ENCODE measurements around the gene NAPEPLD. TPM values are rescaled to one million over a fixed set of nuclear protein-coding genes. Genes with fewer than 3 reads are reported as not detected.

The NAPEPLD gene
- total and polyA plus RNA-seq, 2 donors (not counting 3 experiments of a cell fraction or from before 2014, with no cell fraction given) = 2.6 to 6.7 TPM

GRCh38 chr7:103129702-103130549 is 19.0 kb downstream of the NAPEPLD start:
- H3K27ac ChIP-seq (ENCODE audit: insufficient read depth, low read depth, low read length) = no peak overlapping the region
- DNase-seq (ENCODE audit: low read depth, low spot score) = peak; percentile 25
- dilution Hi-C loops (cut with MboI; ENCODE audit: extremely low pct_ligation_motif_present, low sequenced_read_pairs) (no loop called here), intact Hi-C loops (cut with micrococcal nuclease) (no loop called here)
- H3K9me3 ChIP-seq (replicated peaks; ENCODE audit: control insufficient read depth, insufficient read depth, low read length) = no peaks in the 10 kb centered on the region
- H3K4me3 ChIP-seq (replicated peaks in 1 of 3; ENCODE audit: insufficient read depth in 1 of 3, low read depth in 1 of 3, low read length in 3 of 3) = no peak overlapping the region
- TF ChIP-seq EZH2 (IDR thresholded peaks at IDR 0.05; ENCODE audit: borderline replicate concordance, low read depth, low read length, severe bottlenecking) (no peak), JUN (IDR thresholded peaks at IDR 0.05; ENCODE audit: borderline replicate concordance, insufficient read depth, insufficient read length, low read depth) (no peak), GATA2 (IDR thresholded peaks at IDR 0.05; ENCODE audit: insufficient read depth, insufficient read length, low read depth, low read length) (no peak), MAX (IDR thresholded peaks at IDR 0.05; ENCODE audit: insufficient read depth, insufficient read length) (no peak), CTCF (IDR thresholded peaks at IDR 0.05; ENCODE audit: extremely low read depth in 1 of 2, insufficient read depth in 1 of 2, low read depth in 1 of 2, low read length in 2 of 2) (no peak), FOS (IDR thresholded peaks at IDR 0.05; ENCODE audit: borderline replicate concordance, insufficient read depth, low read length) (no peak), MYC (IDR thresholded peaks at IDR 0.05; ENCODE audit: low read depth, low read length) (no peak), POLR2A (IDR thresholded peaks at IDR 0.05; ENCODE audit: low read depth, low read length) (no peak), POLR2AphosphoS5 (IDR thresholded peaks at IDR 0.05; ENCODE audit: insufficient read depth, low read depth, low read length) (no peak)
- H3K4me1 ChIP-seq (ENCODE audit: control insufficient read depth, extremely low read depth, insufficient read depth, low read length) = no peaks in the 10 kb centered on the region
- no peak overlapping the region for H3K9ac ChIP-seq (replicated peaks; ENCODE audit: extremely low read depth, insufficient read depth, low read length)
- H4K20me1 ChIP-seq (replicated peaks; ENCODE audit: control insufficient read depth, extremely low read depth, insufficient read depth, low read length) = no peaks in the 10 kb centered on the region
- H3K4me2 ChIP-seq (ENCODE audit: insufficient read depth, low read length) = no peak overlapping the region
- no peak overlapping the region for H2AFZ ChIP-seq (ENCODE audit: low read depth, low read length)
- no peak for FAIRE-seq
- ChIA-PET CTCF (interaction anchor here (0.8 to 1.4 kb wide), 4 partner anchors 9 to 45 kb away, joined by 3 read pairs; no protein-coding TSS in a partner anchor), POLR2A (no interaction called here)
- peaks cover 0 to 2% of the 10 kb centered on the region in 2 experiments for H3K36me3 ChIP-seq (ENCODE audit: control insufficient read depth in 2 of 2, extremely low read depth in 1 of 2, insufficient read depth in 2 of 2, low read length in 2 of 2)
- H3K79me2 ChIP-seq (ENCODE audit: control insufficient read depth, insufficient read depth, low read length) = peaks cover 3% of the 10 kb centered on the region
- H3K27me3 ChIP-seq (ENCODE audit: control insufficient read depth in 2 of 2, insufficient read depth in 2 of 2, low read length in 2 of 2) = no peaks in the 10 kb centered on the region
- no TSS peak for BruUV-seq (replicated peaks)
- H3K9me1 ChIP-seq (replicated peaks; ENCODE audit: control insufficient read depth, extremely low read depth, insufficient read depth, low read length) = no peaks in the 10 kb centered on the region

Data from endothelial cell of umbilical vein (primary cell).